Measurements from ENCODE around the gene NEUROD2. TPM values are rescaled to one million over a fixed set of nuclear protein-coding genes. Genes with fewer than 3 reads are reported as not detected.

Gene NEUROD2
- total RNA-seq, 1 donor from 2014 or later, result not detected

- H3K36me3 Mint-ChIP-seq, result no peaks in the 10 kb centered on the region
- Histone ChIP-seq H3F3A (ENCODE audit: low read depth) (peaks cover 9% of the 10 kb centered on the region), H3K4me1 (peaks cover 5% of the 10 kb centered on the region), H3K4me2 (no peak overlapping the region), H2AFZ (replicated peaks) (no peak overlapping the region), H3K27ac (no peak overlapping the region), H3K9me3 (ENCODE audit: low read depth) (no peaks in the 10 kb centered on the region), H3K4me3 (no peak overlapping the region), H4K20me1 (ENCODE audit: low read depth) (peaks cover 10% of the 10 kb centered on the region), H3K27me3 (peaks cover 100% of the 10 kb centered on the region), H3K79me2 (ENCODE audit: low read depth) (no peaks in the 10 kb centered on the region), H3K9ac (no peak overlapping the region), H3K36me3 (no peaks in the 10 kb centered on the region)
- H3K4me3 Mint-ChIP-seq, result no peak overlapping the region
- no peaks in the 10 kb centered on the region for H3K9me3 Mint-ChIP-seq
- no peak for DNase-seq (ENCODE audit: low spot score)
- peaks cover 55% of the 10 kb centered on the region for H3K27me3 Mint-ChIP-seq (ENCODE audit: insufficient read depth, low read depth)
- TF ChIP-seq EZH2 (IDR thresholded peaks at IDR 0.05) (no peak), CTCF (IDR thresholded peaks at IDR 0.05) (no peak), EZH2phosphoT487 (IDR thresholded peaks at IDR 0.05) (no peak)
- no peak overlapping the region for H3K27ac Mint-ChIP-seq
- peaks cover 5% of the 10 kb centered on the region for H3K4me1 Mint-ChIP-seq
Observed at GRCh38 chr17:39615434-39615833, 7.7 kb upstream of the NEUROD2 start.

GRCh38 chr17:39614545-39615157 lies 6.9 kb upstream of the NEUROD2 start:
- no peak overlapping the region for H3K4me3 Mint-ChIP-seq

GRCh38 chr17:39612935-39613464 lies 5.3 kb upstream of the NEUROD2 start:
- H3K36me3 ChIP-seq, result no peaks in the 10 kb centered on the region
- H3K79me2 ChIP-seq (ENCODE audit: low read depth), result no peaks in the 10 kb centered on the region
- DNase-seq (ENCODE audit: low spot score), result no peak
- no peak overlapping the region for H3K4me2 ChIP-seq
- TF ChIP-seq CTCF (IDR thresholded peaks at IDR 0.05) (no peak), EZH2phosphoT487 (IDR thresholded peaks at IDR 0.05) (no peak), EZH2 (IDR thresholded peaks at IDR 0.05) (no peak)
- peak overlapping the region; percentile 45 for H3K4me3 Mint-ChIP-seq
- peaks cover 55% of the 10 kb centered on the region for H3K27me3 Mint-ChIP-seq (ENCODE audit: insufficient read depth, low read depth)
- H3F3A ChIP-seq (ENCODE audit: low read depth), result peaks cover 9% of the 10 kb centered on the region
- no peak overlapping the region for H3K4me3 ChIP-seq
- no peaks in the 10 kb centered on the region for H3K4me1 ChIP-seq
- H3K27me3 ChIP-seq, result peaks cover 100% of the 10 kb centered on the region
- H3K9ac ChIP-seq, result no peak overlapping the region
- peaks cover 2% of the 10 kb centered on the region for H3K4me1 Mint-ChIP-seq
- H3K9me3 Mint-ChIP-seq, result no peaks in the 10 kb centered on the region
- H3K9me3 ChIP-seq (ENCODE audit: low read depth), result no peaks in the 10 kb centered on the region
- H3K27ac ChIP-seq, result no peak overlapping the region
- peaks cover 17% of the 10 kb centered on the region for H4K20me1 ChIP-seq (ENCODE audit: low read depth)
- no peaks in the 10 kb centered on the region for H3K36me3 Mint-ChIP-seq
- no peak overlapping the region for H2AFZ ChIP-seq (replicated peaks)
- no peak overlapping the region for H3K27ac Mint-ChIP-seq

More at GRCh38 chr17:39614545-39615157, 6.9 kb upstream of the NEUROD2 start:
- Histone ChIP-seq H3K4me3 (no peak overlapping the region), H3K9ac (no peak overlapping the region), H3K4me2 (no peak overlapping the region), H3K9me3 (ENCODE audit: low read depth) (no peaks in the 10 kb centered on the region), H3K4me1 (peaks cover 5% of the 10 kb centered on the region), H2AFZ (replicated peaks) (no peak overlapping the region), H3K79me2 (ENCODE audit: low read depth) (no peaks in the 10 kb centered on the region), H4K20me1 (ENCODE audit: low read depth) (peaks cover 10% of the 10 kb centered on the region), H3K36me3 (no peaks in the 10 kb centered on the region), H3K27ac (no peak overlapping the region), H3F3A (ENCODE audit: low read depth) (peaks cover 9% of the 10 kb centered on the region), H3K27me3 (peaks cover 100% of the 10 kb centered on the region)
- no peak overlapping the region for H3K27ac Mint-ChIP-seq
- TF ChIP-seq EZH2phosphoT487 (IDR thresholded peaks at IDR 0.05) (no peak), CTCF (IDR thresholded peaks at IDR 0.05) (no peak), EZH2 (IDR thresholded peaks at IDR 0.05) (no peak)
- peaks cover 5% of the 10 kb centered on the region for H3K4me1 Mint-ChIP-seq
- DNase-seq (ENCODE audit: low spot score), result no peak
- peaks cover 49% of the 10 kb centered on the region for H3K27me3 Mint-ChIP-seq (ENCODE audit: insufficient read depth, low read depth)
- no peaks in the 10 kb centered on the region for H3K9me3 Mint-ChIP-seq
- H3K36me3 Mint-ChIP-seq, result no peaks in the 10 kb centered on the region

Measured in neural progenitor cell (in vitro differentiated cells).